Lower leg skin (tissue), 4 donors: ENCODE measurements around the gene STING1. TPM values are rescaled to one million over a fixed set of nuclear protein-coding genes. Genes with fewer than 3 reads are reported as not detected.

Experiments
- DNase-seq, 2 donors: peaks; one replicate each; pipeline ENCODE4 v3.0.0-alpha.2; 2019; ENCODE audit warnings: low spot score in 2 of 2
- H3K4me3 ChIP-seq: fragments of 200-600 bp; sonication (generic); 2 replicates; pipeline ENCODE4 v1.5.1; 2017; ENCODE audit warnings: mild to moderate bottlenecking, low read depth; ENCODE audit not compliant: poor library complexity, severe bottlenecking
- POLR2A ChIP-seq, 2 donors: fragments of 450-650 bp; IDR thresholded peaks; one replicate each; pipeline ENCODE4 v1.6.1; 2016 to 2017; ENCODE audit warnings: antibody characterized with exemption in 2 of 2, mild to moderate bottlenecking in 1 of 2, moderate library complexity in 1 of 2
- WGBS, 2 donors: methylation state at CpG; one replicate each; pipeline ENCODE4 v1.1.5; 2018; 5-methylcytosine and 5-hydroxymethylcytosine counted together
- intact Hi-C: fragments of 100-400 bp; cut with DNase I; formaldehyde crosslinking; loops from one replicate; pipeline ENCODE4 v1.15.0; 2023; ENCODE audit warnings: low total_unique reads
- total RNA-seq, 4 donors: library from RNA; depleted of rRNA; stranded (reverse); fragments of >200 nt; gene quantifications; one replicate each; pipeline ENCODE4 v1.1.0, GENCODE V29; 2016
- TF ChIP-seq, protein P1 (sequence below), 3 donors: fragments of 450-650 bp; IDR thresholded peaks; one replicate each; pipeline ENCODE4 v1.5.1; 2016; ENCODE audit warnings: antibody characterized with exemption in 3 of 3, mild to moderate bottlenecking in 3 of 3, moderate library complexity in 2 of 3

STING1 gene
- total RNA-seq, 4 donors from 2014 or later, result 5.8 to 28.2 (median 11.0) TPM

DNA sequence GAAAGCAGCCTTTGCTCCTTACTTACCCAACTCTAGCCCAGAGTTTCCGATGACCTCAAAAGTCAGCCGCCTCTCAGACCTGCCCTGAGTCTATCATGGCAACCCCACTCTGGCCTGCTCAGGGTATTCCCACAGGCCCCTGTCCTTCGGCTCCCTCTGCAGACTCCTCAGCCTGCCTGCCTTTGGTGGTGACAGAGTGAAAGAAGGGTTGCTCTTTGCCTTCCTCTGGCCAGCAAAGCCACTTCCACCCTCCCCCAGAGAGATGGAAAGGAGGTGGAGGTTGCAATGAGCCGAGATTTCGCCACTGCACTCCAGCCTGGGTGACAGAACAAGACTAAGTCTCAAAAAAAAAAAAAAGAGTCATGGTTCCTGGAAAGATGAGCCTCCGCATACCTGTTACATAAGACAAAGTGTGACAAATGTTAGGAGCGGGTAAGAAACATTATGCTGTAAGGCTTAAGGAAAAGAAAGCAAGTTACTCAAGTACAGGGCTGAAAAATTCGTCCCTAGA is 14.1 kb downstream of the STING1 start:
- no peak overlapping the region for H3K4me3 ChIP-seq
- no peak for DNase-seq
- intact Hi-C loops, result no loop called here
- TF ChIP-seq, protein P1, sequence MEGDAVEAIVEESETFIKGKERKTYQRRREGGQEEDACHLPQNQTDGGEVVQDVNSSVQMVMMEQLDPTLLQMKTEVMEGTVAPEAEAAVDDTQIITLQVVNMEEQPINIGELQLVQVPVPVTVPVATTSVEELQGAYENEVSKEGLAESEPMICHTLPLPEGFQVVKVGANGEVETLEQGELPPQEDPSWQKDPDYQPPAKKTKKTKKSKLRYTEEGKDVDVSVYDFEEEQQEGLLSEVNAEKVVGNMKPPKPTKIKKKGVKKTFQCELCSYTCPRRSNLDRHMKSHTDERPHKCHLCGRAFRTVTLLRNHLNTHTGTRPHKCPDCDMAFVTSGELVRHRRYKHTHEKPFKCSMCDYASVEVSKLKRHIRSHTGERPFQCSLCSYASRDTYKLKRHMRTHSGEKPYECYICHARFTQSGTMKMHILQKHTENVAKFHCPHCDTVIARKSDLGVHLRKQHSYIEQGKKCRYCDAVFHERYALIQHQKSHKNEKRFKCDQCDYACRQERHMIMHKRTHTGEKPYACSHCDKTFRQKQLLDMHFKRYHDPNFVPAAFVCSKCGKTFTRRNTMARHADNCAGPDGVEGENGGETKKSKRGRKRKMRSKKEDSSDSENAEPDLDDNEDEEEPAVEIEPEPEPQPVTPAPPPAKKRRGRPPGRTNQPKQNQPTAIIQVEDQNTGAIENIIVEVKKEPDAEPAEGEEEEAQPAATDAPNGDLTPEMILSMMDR (IDR thresholded peaks at IDR 0.05), result no peak
- 75 to 80% methylated on average over 8 of the region's 8 CpGs for WGBS, 2 donors

DNA sequence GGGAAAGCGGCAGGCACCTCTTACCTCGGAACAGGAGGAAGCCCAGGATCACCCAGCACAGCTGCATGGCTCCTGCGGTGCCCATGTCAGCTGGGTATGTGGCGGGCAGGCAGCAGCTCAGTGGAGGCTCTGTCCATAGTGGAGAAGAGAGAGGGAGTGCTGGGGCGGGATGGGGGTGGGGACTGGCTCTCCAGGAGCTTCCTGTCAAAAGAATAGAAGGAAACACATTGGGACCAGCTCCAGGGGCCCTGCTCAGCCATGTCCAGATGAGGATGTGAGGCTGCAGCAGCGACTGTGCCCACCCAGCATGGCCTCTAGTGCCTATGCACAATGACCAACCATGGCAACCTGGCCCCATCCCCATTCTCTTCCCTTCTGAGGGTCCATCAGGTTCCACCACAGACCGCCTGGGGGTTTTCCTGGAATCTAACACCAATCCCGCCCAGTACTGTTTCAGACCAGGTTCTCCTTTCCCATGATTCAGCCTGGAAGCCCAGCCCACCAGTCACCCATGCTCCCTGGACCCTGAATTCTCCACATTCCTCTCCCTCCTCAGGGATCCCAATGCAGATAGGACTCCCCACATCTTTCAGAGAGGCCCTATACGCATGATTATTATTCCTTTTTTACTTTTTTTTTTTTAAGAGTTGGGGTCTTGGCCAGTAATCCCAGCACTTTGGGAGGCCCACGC is 19.8 kb downstream of the STING1 start, which contains the start of gene ECSCR:
TSS of gene ECSCR (minus strand) at position 158 of the 691 bp plus-strand sequence. CDS start at position 85, 73 bp downstream.
- no peak for TF ChIP-seq POLR2A (IDR thresholded peaks at IDR 0.05)
- TF ChIP-seq, protein P1 (IDR thresholded peaks at IDR 0.05), result no peak
- DNase-seq, result no peak
- intact Hi-C loops, result no loop called here
- no peak within 1 kb of the TSS for H3K4me3 ChIP-seq
- WGBS, 2 donors, result 75 to 82% methylated on average over 8 to 10 of the region's 10 CpGs

DNA sequence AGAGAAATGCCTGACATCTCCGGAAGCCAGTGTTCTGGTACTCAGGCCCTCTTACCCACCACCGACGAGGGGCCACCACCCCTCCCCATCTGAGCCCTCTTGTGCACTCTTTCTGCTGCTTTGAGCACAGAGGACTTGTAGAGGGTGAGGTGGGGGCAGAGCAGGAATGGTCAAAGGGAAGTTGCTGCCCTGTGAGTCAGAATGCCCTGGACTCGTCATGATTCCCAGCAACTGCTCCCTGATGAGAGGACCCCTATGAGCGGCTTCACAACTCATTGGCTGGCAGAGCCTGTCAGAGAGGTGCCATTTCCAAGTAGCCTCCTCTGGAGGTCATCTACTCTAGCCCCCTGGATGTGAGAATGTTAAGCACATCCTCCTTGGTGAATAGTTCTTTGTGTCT is 20.9 kb downstream of the STING1 start:
- DNase-seq, result no peak
- intact Hi-C loops, result no loop called here
- TF ChIP-seq, protein P1 (IDR thresholded peaks at IDR 0.05), result no peak
- no peak for TF ChIP-seq POLR2A (IDR thresholded peaks at IDR 0.05)
- 87 to 90% methylated on average over 5 of the region's 5 CpGs for WGBS, 2 donors
- H3K4me3 ChIP-seq, result no peak overlapping the region

DNA sequence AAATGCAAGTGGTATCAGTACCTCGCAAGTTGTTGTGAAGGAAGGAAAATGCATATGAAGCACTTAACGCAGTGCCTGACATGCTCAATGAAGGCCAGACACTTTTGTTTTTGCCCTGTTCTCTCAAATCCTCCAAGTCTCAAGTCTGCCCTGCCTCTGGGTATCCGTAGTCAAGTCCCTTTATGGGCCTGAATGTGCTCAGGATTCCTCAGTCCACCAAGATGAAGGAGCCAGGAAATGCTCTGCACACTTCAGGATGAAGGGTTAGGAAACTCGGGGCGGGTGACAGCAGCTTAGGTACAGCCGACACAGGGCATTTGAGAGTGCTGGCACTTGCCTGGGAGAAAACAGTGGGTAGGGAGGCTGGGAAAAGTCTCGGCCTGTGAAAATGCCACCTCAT is 21.4 kb downstream of the STING1 start:
- TF ChIP-seq, protein P1 (IDR thresholded peaks at IDR 0.05), result no peak
- no peak for TF ChIP-seq POLR2A (IDR thresholded peaks at IDR 0.05)
- no peak overlapping the region for H3K4me3 ChIP-seq
- DNase-seq, result no peak
- intact Hi-C loops, result no loop called here
- WGBS, 2 donors, result 77 to 90% methylated on average over 7 of the region's 7 CpGs

DNA sequence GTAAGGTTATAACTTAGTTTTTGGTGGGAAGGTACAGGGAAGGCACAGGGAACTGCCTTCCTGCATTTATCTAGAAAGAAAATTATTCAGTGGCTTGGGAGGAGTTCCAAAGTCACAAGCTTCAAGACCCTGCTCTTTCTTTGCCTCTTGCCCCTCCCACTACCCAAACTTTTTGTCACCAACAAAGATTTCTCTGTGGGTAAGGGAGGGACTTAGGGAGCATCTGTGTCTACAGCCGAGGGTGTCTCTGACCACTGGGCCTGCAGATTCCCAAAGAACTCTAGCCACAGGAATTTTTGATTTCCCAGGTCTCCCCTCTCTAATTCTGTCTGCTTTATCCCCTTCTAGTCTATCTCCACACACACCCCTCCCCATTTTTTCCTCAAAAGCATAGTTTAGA is 22.1 kb downstream of the STING1 start:
- DNase-seq, result no peak
- intact Hi-C loops, result no loop called here
- no peak overlapping the region for H3K4me3 ChIP-seq
- WGBS, 2 donors, result 67 to 88% methylated on average over 1 of the region's 1 CpG
- TF ChIP-seq POLR2A (IDR thresholded peaks at IDR 0.05), result no peak
- TF ChIP-seq, protein P1 (IDR thresholded peaks at IDR 0.05), result no peak
